ENCODE measurements around the gene ARHGAP40.

Gene ARHGAP40

DNA sequence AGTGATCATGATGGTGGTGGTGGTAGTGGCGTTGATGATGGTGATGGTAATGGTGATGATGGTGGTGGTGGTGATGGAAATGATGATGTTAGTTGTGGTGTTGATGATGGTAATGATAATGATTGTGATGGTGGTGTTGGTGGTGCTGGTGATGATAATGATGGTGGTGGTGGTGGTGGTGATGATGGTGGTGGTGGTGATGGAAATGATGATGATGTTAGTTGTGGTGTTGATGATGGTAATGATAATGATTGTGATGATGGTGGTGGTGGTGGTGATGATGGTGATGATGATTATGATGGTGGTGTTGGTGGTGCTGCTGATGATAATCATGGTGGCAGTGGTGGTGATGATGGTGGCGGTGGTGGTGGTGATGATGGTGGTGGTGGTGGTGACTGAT lies 51.4 kb downstream of the ARHGAP40 start:
- no peak for DNase-seq

DNA sequence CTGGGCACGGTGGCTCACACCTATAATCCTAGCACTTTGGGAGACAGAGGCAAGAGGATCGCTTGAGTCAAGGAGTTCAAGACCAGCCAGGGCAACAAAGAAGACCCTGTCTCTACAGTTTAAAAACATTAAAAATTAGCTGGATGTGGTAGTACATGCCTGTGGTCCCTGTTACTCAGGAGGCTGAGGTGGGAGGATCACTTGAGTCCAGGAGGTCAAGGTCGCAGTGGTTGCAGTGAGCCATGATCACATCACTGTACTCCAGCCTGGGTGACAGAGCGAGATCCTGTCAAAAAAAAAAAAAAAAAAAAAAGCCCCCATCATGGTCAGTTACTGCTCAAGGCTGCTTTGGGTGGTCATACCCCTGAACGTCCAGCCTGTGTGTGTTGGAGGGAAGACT lies 55.8 kb downstream of the ARHGAP40 start:
- no peak for DNase-seq

DNA sequence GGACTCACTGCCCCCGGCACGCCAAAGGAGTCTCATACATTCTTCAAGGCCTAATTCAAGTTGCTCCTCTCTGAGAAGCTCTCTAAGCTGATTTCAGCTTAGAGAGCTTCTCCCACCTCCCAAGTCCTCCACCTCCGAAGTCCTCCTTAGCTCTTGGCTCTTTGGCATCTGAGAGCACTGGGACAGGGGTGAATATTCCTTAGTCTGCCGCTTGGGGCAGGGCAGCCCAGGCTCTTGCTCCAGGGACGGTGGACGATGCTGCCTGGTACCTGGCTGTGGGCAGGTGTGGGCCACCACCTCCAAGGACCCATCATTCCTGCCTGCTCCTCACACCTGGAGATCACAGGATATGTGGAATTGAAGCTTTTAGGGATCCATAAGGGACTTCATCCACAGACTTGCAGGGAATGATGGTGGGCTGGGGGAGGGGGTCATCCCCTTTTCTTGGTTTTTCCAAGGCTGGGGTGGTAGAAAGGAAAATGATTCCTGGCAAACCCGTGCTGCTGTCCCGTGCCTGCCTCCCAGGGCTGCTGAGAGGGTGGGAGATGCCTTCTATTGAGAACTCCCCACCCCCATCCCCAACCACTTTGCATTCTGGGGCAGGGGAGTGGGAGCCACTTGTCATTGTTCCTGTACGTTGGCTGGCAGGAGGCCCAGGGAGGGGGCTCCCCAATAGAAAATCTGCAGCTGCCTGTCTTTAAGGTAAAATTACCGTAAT lies 57.4 kb downstream of the ARHGAP40 start:
- DNase-seq = peak; percentile 55

DNA sequence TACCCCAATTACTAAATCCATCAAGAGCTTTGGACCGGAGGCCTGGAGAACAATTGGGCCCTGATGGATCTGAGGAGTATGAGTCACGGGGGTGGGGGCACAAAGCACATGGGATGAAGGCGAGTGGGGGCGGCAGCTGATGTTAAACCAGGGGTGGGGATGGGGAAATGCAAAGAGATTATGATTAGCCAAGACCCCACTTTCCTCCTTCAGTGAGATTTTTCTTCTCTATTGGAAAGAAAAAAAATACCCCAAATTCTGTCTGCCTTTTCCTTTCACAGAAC lies 57.9 kb downstream of the ARHGAP40 start:
- DNase-seq = no peak

DNA sequence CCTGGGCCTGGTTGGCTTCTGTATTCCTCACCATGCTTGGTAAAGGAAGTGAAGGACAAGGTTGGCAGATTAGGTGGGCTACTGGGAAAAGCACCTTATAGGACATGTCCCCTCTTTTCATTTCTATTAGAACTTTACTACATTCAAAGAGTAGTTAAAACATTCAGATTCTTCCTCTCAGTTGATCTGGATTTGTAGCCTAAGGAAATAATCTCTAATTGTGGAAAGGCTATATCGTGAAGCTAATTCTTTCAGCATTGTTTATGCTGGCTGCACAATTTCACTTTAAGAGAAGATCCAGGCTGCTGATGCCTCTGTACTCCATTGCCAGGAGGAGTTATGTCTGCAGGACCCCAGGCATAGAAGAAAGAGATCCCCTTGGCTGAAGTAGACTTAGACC lies 58.8 kb downstream of the ARHGAP40 start:
- DNase-seq = no peak

DNA sequence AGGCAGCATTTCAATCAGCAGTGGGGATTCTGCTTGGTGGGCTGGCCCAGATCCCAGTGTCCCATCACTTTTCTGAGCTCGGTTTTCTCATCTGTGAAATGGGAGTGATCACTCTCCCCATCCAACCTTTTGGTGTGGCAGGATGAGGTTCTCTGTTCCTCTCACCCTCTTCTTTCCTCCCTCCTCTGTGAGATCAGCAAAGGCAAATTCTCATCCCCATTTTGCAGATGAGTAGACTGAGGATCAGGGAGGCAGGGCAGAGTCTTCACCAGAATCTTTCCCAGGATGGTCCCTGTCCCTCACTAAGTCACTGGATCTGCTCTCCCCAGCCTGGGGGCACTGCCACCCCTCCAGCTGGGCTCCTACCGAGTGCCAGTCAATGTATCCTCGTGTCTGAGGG lies 62.1 kb downstream of the ARHGAP40 start:
- no peak for DNase-seq

DNA sequence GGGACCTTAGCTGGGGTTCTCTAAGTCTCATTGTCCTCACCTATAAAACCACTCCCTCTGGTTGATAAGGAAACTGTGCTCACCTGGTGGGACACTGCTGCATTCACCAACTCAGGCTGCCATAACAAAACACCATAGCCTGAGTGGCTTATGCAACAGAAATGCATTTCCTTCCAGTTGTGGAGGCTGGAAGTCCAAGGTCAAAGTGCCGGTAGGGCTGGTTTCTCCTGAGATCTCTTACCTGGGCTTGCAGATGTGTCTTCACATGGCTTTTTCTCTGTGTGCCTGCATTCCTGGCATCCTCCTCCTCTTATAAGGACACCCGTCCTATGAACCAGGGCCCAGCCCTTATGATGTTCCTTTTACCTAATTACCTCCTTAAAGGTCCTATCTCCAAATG lies 62.7 kb downstream of the ARHGAP40 start:
- DNase-seq = no peak

DNA sequence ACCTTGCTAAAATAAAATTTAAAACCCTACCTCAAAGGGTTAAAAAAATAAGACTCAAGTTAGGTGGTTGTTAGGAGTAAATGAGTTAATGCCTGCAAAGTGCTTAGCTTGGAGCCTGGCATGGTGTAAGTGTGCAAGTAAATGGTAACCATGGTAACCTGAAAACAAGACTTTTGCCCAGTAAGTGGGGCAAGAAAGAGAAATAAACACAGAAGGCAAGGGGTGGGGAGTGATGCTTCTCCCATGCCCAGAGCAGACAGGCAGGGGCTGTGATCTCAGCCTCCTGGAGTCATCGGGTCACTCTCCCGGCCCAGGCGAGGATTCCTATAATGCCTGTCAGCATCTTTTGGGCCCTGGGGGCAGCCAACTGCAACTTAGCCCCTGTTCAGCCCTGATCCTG lies 63.5 kb downstream of the ARHGAP40 start:
- no peak for DNase-seq

DNA sequence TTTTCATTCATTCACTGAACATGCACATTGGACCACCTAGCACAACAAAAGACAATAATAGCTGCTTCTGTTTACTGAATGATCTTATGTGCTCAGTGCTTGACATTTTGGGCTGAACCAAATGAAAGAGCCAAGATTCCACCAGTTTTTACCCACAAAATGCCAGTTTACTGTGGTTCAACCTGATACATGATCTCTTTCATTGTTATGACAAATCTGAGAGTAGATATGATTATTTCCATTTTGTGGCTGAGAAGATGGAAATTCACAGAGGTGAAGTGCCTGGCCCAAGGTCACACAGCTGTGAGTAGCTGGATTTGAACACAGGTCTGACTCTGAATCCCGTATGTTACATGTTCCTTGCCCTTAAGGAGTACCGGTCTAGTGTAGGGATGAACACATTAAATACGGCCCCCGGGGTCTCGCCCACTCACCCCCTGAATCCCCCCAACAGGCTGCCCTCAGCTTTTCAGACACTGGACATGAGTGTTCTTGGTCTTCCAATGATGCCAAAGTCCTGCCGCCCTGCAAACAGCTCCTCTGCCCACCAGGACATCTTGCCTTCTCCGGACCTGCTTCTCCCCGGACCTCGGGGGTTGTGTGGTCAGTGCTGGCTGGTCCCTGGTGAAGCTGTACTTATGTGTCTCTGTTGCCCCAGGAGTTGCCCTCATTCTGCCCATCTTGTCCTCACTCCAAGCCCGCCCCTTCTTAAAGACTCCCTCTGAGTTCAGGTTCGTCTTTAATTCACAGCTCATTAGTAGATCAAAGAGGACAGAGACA lies 64.1 kb downstream of the ARHGAP40 start:
- DNase-seq = no peak

DNA sequence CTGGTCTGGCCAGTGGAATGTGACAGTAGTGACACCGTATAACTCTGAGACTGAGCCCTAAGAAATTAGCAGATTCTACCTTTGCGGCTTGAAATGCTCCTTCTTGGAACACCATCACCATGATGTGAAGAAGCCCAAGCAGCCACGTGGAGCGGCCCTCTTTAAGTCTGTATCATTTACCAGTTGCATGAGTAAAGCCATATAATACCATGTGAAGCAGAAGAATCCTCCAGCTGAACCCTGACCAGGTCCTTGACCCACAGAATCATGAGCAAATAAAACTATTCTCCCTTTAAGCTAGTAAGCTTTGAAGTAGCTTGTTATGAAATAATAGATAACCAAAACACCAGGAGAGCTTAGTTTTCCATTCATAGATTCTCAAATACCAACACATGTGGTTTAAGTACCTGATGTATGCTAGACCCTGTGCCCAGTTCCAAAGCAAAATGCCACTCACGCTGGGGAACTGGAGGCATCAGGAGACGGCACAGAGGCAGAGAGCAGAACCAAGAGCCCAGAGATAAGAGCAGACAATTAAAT lies 65.9 kb downstream of the ARHGAP40 start:
- DNase-seq = no peak

DNA sequence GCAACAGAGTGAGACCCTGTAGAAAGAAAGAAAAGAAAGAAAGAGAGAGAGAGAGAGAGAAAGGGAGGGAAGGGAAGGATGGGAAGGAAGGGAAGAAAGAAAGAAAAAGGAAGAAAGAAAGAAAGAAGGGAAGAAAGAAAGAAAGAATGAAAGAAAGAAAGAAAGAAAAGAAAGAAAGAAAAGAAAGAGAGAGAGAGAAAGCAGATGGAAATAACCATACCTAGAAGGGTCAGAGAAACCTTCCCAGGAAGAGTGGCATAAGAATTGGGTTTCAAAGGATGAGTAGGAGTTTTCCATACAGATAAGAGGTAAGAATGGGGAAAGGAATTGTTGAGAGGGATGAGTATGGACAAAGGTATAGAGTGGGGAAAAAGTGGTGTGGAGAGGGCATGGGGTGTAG lies 68.1 kb downstream of the ARHGAP40 start:
- DNase-seq = no peak

DNA sequence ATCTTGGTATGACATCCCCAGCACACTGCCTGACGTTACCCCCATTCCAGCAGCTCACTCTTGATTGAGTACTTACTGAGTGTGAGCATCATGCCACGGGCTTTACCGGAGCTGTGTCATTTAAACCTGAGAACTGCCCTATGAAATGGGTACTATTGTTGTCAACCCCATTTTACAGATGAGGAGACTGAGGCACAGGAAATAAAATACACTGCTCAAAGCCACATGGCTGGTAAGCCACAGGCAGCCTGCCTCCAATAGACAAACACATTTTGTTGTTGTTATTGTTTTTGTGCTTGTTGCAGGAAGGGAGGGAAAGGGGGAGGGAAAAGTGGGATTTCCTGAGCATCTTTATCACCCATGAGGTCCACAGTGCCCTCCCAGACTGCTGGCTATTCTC lies 69.2 kb downstream of the ARHGAP40 start:
- DNase-seq = no peak

DNA sequence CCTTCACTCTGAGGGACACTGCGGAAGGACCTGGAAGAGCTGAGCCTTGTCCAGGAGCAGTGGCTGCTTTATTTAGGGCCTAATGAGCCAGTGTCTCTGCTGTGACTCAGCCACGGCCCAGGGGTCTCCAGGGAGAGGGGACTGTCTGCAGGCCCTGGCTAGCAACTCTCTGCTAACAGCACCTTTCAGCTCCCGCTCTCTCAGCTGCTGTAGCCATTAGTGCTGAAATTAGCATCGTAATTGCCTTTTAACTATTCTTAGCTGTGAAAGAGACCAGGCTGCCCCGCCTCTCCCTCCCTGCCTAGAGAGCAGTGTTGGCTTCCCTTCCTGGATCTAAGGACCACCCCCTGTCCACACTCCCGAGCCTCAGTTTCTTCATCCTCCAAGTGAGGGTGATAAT lies 69.6 kb downstream of the ARHGAP40 start:
- DNase-seq = no peak

DNA sequence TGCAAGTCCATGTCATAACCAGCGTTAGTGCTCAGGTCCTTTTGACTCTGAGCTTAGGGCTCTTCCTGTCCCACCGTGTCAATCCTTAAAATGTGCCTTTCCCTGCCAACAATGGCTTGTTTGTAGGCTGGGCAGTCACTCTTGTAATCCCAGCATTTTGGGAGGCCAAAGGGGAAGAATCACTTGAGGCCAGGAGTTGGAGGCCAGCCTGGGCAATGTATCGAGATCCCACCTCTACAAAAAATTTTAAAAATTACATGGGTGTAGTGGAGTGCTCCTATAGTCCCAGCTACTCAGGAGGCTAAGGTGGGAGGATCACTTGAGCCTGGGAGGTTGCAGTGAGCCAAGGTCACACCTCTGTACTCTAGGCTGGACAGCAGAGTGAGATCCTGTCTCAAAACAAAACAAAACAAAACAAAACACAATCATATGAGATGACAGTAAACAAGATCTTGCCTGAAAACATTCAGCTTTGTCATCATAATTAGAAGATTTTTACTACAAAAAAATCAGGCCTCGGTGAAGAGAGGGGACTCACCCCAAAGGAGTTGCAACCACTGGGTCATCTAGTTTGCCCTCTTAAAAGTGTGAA lies 70.2 kb downstream of the ARHGAP40 start:
- no peak for DNase-seq

DNA sequence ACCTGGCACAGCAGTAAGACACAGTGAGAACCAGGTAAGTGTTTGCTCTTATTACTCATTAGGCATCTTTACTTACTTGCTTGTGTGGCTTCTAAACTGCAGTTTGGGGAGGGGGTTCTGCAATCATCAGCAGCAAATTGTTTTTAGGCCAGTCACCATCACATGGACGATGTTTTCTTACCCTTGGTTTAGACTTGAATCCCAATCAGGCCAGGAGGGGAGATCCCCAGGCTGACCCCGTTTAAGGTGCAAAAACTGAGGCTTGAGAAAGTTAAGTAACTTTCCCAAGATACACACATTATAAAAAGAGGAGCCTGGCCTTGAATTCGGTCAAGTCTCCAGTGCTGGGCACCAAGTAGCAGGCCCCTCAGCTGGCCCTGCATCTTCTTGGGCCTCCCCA lies 70.9 kb downstream of the ARHGAP40 start:
- DNase-seq = no peak

DNA sequence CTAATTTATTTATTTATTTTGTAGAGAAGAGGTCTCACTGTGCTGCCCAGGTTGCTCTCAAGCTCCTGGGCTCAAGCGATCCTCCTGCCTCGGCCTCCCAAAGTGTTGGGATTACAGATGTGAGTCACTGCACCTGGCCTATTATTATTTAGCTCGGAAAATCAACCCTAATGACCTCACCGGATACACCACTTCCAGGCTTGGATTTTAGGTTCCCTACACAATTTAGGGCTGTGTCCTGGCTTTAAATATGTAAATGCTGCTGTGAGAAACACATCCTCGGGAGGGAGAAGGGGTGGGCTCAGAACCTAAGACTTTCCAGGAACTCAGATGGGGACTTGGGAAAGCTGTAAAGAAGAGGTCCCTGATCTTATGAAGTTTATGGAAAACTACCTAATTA lies 71.7 kb downstream of the ARHGAP40 start:
- DNase-seq = no peak

DNA sequence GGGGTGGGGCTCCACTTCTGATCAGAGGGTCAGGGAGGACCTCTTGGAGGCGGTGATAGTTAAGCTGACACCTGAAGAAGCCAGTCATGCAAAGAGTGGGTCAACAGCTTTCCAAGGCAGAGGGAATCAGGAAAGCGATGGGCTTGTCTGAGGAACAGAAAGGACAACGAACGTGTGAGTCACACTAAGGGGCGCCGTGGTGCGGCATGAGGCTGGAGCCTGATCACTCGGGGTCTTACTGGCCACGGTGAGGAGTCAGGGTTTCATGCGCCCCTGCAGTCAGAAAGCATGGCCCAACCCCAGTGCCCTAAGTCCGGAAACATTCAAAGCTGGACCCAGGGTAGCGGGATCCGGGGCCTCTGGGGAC lies 72.1 kb downstream of the ARHGAP40 start:
- DNase-seq = no peak

DNA sequence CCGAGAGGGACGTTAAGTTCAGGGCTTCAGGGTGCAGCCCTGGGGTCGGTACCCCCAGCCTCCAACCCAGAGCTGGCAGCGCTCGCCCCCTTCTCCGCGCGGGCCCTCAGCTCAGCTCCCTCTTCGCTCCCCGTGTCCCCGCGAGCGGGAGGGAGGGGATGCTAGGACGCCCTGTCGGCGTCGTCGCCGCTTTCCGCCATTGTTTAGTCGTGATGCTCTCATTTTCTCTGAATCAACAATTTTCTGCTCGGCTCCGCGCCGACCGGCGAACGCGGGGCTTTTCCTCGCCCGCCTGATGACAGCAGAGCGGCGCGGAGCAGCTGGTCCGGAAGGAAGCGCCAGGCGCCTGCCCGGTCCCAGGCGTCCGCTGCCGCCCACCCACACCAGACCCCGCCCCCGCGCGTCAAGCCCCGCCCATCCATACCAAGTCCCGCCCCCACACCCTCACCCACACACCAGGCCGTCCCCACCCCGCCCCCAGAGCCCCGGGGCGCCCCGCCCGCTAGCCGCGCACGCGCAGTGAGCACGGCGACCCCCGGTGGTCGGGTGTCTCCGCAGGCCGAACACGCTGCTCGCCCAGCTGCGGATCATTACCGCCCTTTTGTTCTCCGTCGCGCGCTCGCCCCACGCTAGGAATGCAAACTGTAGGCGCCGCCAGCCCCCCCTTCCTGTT lies 72.6 kb downstream of the ARHGAP40 start:
- DNase-seq = peak; percentile 90

DNA sequence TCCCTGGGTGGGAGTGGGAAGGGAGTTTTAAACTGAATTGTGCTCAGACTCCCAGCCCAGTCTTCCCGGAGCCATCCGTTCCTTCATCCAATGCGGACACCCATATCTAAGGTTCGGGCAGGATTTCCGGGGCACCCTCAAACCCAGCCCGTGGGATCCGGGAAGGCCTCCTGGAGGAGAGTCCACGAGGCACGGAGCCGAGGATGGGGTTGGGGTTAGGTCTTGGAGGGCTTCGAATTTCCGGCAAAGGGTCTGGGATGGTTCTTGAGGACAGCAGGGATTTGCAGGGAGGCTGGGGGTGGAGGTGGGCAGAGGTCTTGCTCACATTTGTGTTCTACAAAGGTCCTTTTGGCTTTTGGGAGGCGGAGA lies 73.1 kb downstream of the ARHGAP40 start:
- no peak for DNase-seq

DNA sequence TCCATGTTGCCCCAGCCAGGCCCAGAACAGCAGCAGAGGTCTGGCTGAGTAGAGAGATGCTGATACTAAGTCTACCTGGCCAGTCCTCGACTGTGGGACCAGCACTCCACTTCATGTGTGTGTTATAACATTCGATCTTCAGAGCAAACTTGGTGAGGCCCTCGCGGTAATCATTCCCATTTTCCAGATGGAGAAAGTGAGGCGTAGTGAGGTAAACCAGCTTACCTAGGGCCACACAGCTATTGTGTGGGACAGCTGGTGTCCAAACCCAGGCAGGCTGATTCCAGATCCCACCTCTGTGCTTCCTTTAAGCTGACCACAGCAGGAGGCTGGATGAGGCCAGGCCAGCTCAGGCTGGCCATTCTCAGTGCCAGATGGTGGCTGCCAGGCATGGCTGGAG lies 75.0 kb downstream of the ARHGAP40 start:
- no peak for DNase-seq

DNA sequence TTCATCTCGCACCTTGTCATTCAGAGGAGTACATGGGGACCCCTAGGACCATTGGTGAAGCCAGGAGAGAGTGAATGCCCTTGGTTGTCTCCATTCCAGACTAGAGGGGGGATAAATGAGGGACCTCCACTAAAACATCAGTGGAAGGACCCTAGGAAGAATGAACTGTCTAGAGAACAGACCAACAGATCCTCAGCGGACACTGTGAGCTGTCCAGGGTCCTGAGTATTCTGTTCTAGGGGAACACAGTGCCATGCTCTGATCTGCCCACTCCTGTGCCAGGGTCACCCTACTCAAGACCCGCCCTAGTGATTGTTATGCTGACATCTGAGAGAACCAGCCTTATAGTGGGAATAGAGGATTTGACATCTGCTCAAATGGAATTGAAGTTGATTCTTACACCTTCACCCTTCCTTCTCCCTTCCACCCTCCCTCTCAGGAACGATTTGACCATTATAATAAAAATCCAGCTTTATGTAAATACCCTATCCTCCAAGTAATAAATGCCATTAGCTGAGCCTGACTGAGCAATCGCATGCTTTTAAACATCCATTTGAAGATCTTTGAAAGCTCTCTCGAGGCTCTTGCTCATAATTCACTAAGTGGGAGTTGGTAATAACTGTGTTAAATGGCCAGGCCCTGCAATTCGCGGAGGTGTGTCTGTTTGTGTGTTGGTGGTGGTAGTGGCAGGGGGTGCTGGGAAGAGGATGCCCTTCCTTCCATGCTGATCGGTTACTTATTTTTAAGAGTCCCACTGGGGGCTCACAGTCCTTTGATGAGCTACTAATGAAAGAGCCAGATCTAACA lies 79.1 kb downstream of the ARHGAP40 start:
- peak; percentile 41 for DNase-seq

DNA sequence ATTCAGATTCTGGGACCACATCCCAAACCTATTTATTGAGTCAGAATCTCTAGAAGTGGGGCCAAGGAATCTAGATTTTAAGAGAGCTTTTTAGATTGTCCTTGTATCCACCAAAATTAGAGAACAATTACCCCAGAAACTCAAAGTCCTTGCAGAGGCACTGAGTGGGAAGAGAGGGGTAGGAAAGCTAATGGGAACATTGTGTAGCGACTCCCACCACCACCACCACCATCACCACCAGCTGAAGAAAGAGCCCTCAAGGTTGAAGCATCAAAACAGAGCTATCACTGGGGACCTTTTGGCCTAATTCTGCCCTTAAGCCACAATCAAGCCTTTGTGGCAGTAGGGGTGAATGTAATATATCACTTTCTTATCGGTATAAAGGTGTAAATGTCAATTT lies 83.7 kb downstream of the ARHGAP40 start:
- no peak for DNase-seq
